HCT116 (cell line): ENCODE measurements around the gene HHAT. TPM values are rescaled to one million over a fixed set of nuclear protein-coding genes. Genes with fewer than 3 reads are reported as not detected.

ENCODE experiments used
- ATAC-seq: fragments of 200-7000 bp; cut with Tn5 transposase; 2 replicates; pipeline ENCODE4 v1.9.1; 2020; ENCODE audit warnings: mild to moderate bottlenecking, moderate library complexity
- BruUV-seq: library from RNA; stranded (reverse); fragments of 400-500 nt; replicated peaks from 2 replicates; lab custom pipeline; 2021; lab: Mats Ljungman, UMichigan
- CTCF ChIA-PET: fragments of 300-600 bp; sonication (Branson Sonifier 250); formaldehyde crosslinking; loops from one replicate; lab custom pipeline; 2021; ENCODE audit warnings: antibody characterized with exemption; lab: Charles Lee
- POLR2A ChIA-PET: fragments of 300-600, 350-600 bp; sonication (Branson Sonifier 250); formaldehyde crosslinking; loops from one replicate; lab custom pipeline; 2021; ENCODE audit warnings: antibody characterized with exemption; lab: Charles Lee
- RAD21 ChIA-PET, 2 experiments: fragments of 300-600 bp; sonication (Branson Sonifier 250); formaldehyde crosslinking; loops; one replicate each; lab custom pipeline; 2023; ENCODE audit warnings: low total read pairs in 2 of 2; ENCODE audit not compliant: uncharacterized antibody in 2 of 2, unreplicated experiment in 2 of 2, low non-redundant PET in 1 of 2; lab: Charles Lee
- DNase-seq: peaks from one replicate; pipeline ENCODE4 v3.0.0-alpha.2; 2010; ENCODE audit warnings: low read depth, low spot score
- H2AFZ ChIP-seq: fragments of 200-600 bp; shearing (Covaris generic), sonication (generic); 2 replicates; pipeline ENCODE4 v1.6.1; 2017; ENCODE audit warnings: low read depth, mixed run types, mixed read lengths, antibody characterized with exemption, low read length; ENCODE audit not compliant: poor library complexity, severe bottlenecking
- H3K27ac ChIP-seq: 2 replicates; pipeline ENCODE4 v1.5.1; 2012; ENCODE audit warnings: low read depth, low read length
- H3K27me3 ChIP-seq: fragments of 200-600 bp; sonication (generic); 2 replicates; pipeline ENCODE4 v1.6.1; 2016; ENCODE audit warnings: mixed run types, low read length, mixed read lengths; ENCODE audit not compliant: insufficient read depth
- H3K36me3 ChIP-seq, 2 experiments: fragments of 200-500 bp in 1 of 2; fragments of 200-600 bp in 1 of 2; sonication (Bioruptor generic) in 1 of 2; sonication (generic) in 1 of 2; 2 replicates each; pipeline versions ENCODE4 v1.5.1 to v1.6.1; 2014 to 2016; ENCODE audit warnings: low read length in 2 of 2, inconsistent platforms in 1 of 2, mixed read lengths in 1 of 2, mixed run types in 1 of 2; ENCODE audit not compliant: insufficient read depth in 2 of 2, control insufficient read depth in 1 of 2
- H3K4me1 ChIP-seq, 2 experiments: fragments of 200-600 bp in 1 of 2; sonication (generic) in 1 of 2; 2 replicates each; pipeline versions ENCODE4 v1.5.1 to v1.6.1; 2012 to 2017; ENCODE audit warnings: low read length in 2 of 2, inconsistent platforms in 1 of 2, mild to moderate bottlenecking in 1 of 2, mixed read lengths in 1 of 2, mixed run types in 1 of 2, moderate library complexity in 1 of 2; ENCODE audit not compliant: insufficient read depth in 2 of 2, control insufficient read depth in 1 of 2
- H3K4me2 ChIP-seq: fragments of 200-600 bp; sonication (generic); 2 replicates; pipeline ENCODE4 v1.6.1; 2017; ENCODE audit warnings: mixed run types, low read length, mixed read lengths
- H3K4me3 ChIP-seq, 2 experiments: fragments of 200-600 bp in 1 of 2; sonication (generic) in 1 of 2; replicated peaks in 1 of 2; 2 replicates each; pipeline ENCODE4 v1.5.1; 2011 to 2016; ENCODE audit warnings: low read length in 2 of 2, control low read depth in 1 of 2, low read depth in 1 of 2, mild to moderate bottlenecking in 1 of 2, mixed read lengths in 1 of 2, mixed run types in 1 of 2
- H3K79me2 ChIP-seq: fragments of 200-600 bp; sonication (generic); 2 replicates; pipeline ENCODE4 v1.6.1; 2017; ENCODE audit warnings: mild to moderate bottlenecking, mixed run types, low read length, moderate library complexity, mixed read lengths; ENCODE audit not compliant: insufficient read depth
- H3K9ac ChIP-seq: fragments of 200-600 bp; sonication (generic); 2 replicates; pipeline ENCODE4 v1.6.1; 2016; ENCODE audit warnings: low read length, mixed read lengths
- H3K9me2 ChIP-seq: fragments of 200-600 bp; sonication (generic), shearing (Covaris generic); 2 replicates; pipeline ENCODE4 v1.6.1; 2017; ENCODE audit warnings: mixed run types, mild to moderate bottlenecking, moderate library complexity; ENCODE audit not compliant: insufficient read depth
- H3K9me3 ChIP-seq, 2 experiments: fragments of 200-500 bp in 1 of 2; fragments of 200-600 bp in 1 of 2; sonication (Bioruptor generic) in 1 of 2; sonication (generic) in 1 of 2; 2 replicates each; pipeline ENCODE4 v1.6.1; 2014 to 2017; ENCODE audit warnings: low read length in 2 of 2, mixed read lengths in 2 of 2, inconsistent platforms in 1 of 2, low read depth in 1 of 2, mild to moderate bottlenecking in 1 of 2, mixed run types in 1 of 2, moderate library complexity in 1 of 2; ENCODE audit not compliant: control insufficient read depth in 1 of 2, insufficient read depth in 1 of 2
- H4K20me1 ChIP-seq: fragments of 200-600 bp; sonication (generic), shearing (Covaris generic); 2 replicates; pipeline ENCODE4 v1.6.1; 2017; ENCODE audit warnings: mixed run types, mild to moderate bottlenecking, moderate library complexity; ENCODE audit not compliant: insufficient read depth
- ATF3 ChIP-seq: IDR thresholded peaks from 2 replicates; pipeline ENCODE4 v1.6.1; 2012
- CBX3 ChIP-seq: IDR thresholded peaks from 2 replicates; pipeline ENCODE4 v1.6.1; 2012; ENCODE audit warnings: low read depth
- CEBPB ChIP-seq: IDR thresholded peaks from 2 replicates; pipeline ENCODE4 v1.6.1; 2012; ENCODE audit warnings: low read depth
- CTCF ChIP-seq, 3 experiments: fragments of 200-600 bp in 1 of 3; sonication (generic) in 1 of 3; IDR thresholded peaks in 2 of 3; conservative IDR thresholded peaks in 1 of 3; 2 replicates each; pipeline ENCODE4 v1.5.1; 2012 to 2017; ENCODE audit warnings: low read depth in 2 of 3, low read length in 2 of 3, antibody characterized with exemption in 1 of 3, borderline replicate concordance in 1 of 3, control low read depth in 1 of 3, mild to moderate bottlenecking in 1 of 3, mixed read lengths in 1 of 3, mixed run types in 1 of 3, moderate library complexity in 1 of 3; ENCODE audit not compliant: insufficient read depth in 1 of 3
- EGR1 ChIP-seq: IDR thresholded peaks from 2 replicates; pipeline ENCODE4 v1.6.1; 2012; ENCODE audit warnings: low read depth
- ELF1 ChIP-seq: IDR thresholded peaks from 2 replicates; pipeline ENCODE4 v1.6.1; 2012; ENCODE audit warnings: low read depth, borderline replicate concordance
- FOSL1 ChIP-seq: IDR thresholded peaks from 2 replicates; pipeline ENCODE4 v1.6.1; 2012; ENCODE audit warnings: low read depth
- JUND ChIP-seq: IDR thresholded peaks from 2 replicates; pipeline ENCODE4 v1.6.1; 2012
- MAX ChIP-seq: IDR thresholded peaks from 2 replicates; pipeline ENCODE4 v1.6.1; 2012
- POLR2A ChIP-seq: IDR thresholded peaks from 2 replicates; pipeline ENCODE4 v1.7.0; 2011; ENCODE audit warnings: borderline replicate concordance; ENCODE audit not compliant: insufficient read depth, insufficient read length; ENCODE audit errors: extremely low read depth
- RAD21 ChIP-seq: IDR thresholded peaks from 2 replicates; pipeline ENCODE4 v1.6.1; 2012; ENCODE audit warnings: low read depth, mild to moderate bottlenecking
- REST ChIP-seq: IDR thresholded peaks from 2 replicates; pipeline ENCODE4 v1.6.1; 2012; ENCODE audit warnings: low read depth
- SIN3A ChIP-seq: IDR thresholded peaks from 2 replicates; pipeline ENCODE4 v1.6.1; 2012; ENCODE audit warnings: low read depth
- TCF7L2 ChIP-seq: IDR thresholded peaks from 2 replicates; pipeline ENCODE4 v1.7.0; 2011; ENCODE audit warnings: borderline replicate concordance, inconsistent platforms; ENCODE audit not compliant: insufficient read depth, insufficient read length; ENCODE audit errors: extremely low read depth
- intact Hi-C: fragments of 100-400 bp; cut with micrococcal nuclease; formaldehyde crosslinking; loops from 2 replicates; pipeline ENCODE4 v1.10.0; 2022
- total RNA-seq: library from RNA; stranded (reverse); gene quantifications from one replicate; pipeline ENCODE4 v1.2.1, GENCODE V29; 2021; ENCODE audit not compliant: unreplicated experiment

HHAT gene
- total RNA-seq, 1 experiment from 2014 or later = 2.7 TPM

GRCh38 chr1:210648588-210649269 is 320.0 kb downstream of the HHAT start (continued):
- no peak for TF ChIP-seq REST
- TF ChIP-seq FOSL1 = no peak
- no peak for TF ChIP-seq POLR2A
- TF ChIP-seq CTCF (IDR thresholded peaks at IDR 0.05 in 2 of 3, conservative IDR thresholded peaks at IDR 0.05 in 1 of 3; ENCODE audit: borderline replicate concordance in 1 of 3, insufficient read depth in 1 of 3, low read depth in 2 of 3, low read length in 2 of 3) = no peak
- no peak for TF ChIP-seq SIN3A
- no peak for TF ChIP-seq CEBPB

- Histone ChIP-seq H3K79me2 (no peaks in the 10 kb centered on the region), H3K9me2 (no peaks in the 10 kb centered on the region), H2AFZ (no peak overlapping the region), H3K4me1 (no peaks in the 10 kb centered on the region), H4K20me1 (no peaks in the 10 kb centered on the region), H3K27me3 (peaks cover 9% of the 10 kb centered on the region; the same call in 1 of the 2 replicates), H3K27ac (no peak overlapping the region), H3K9ac (no peak overlapping the region), H3K4me2 (no peak overlapping the region), H3K36me3 (no peaks in the 10 kb centered on the region), H3K9me3 (no peaks in the 10 kb centered on the region; a peak in 1 of 4 replicates), H3K4me3 (no peak overlapping the region)
- ChIA-PET CTCF (no interaction called here), RAD21 (no interaction called here), POLR2A (no interaction called here)
- no peak for DNase-seq
- intact Hi-C loops = no loop called here
- ATAC-seq = no peak
- no TSS peak for BruUV-seq
- TF ChIP-seq RAD21 (no peak), SIN3A (no peak), ATF3 (no peak), CBX3 (no peak), CTCF (IDR thresholded peaks at IDR 0.05 in 2 of 3, conservative IDR thresholded peaks at IDR 0.05 in 1 of 3; ENCODE audit: borderline replicate concordance in 1 of 3, insufficient read depth in 1 of 3, low read depth in 2 of 3, low read length in 2 of 3) (no peak), FOSL1 (no peak), ELF1 (no peak), POLR2A (no peak), EGR1 (no peak), MAX (no peak), TCF7L2 (no peak), JUND (no peak)
Measured at GRCh38 chr1:210650403-210650802, 321.7 kb downstream of the HHAT start.
